ENCODE results near the gene ME2. TPM values are rescaled to one million over a fixed set of nuclear protein-coding genes. Genes with fewer than 3 reads are reported as not detected.
A peak's percentile ranks its signal among the peaks of the same experiment; 100 is the strongest.
"Not testable (repeated sequence)": the region's sequence is repeated elsewhere in the genome, so short reads cannot be mapped to it uniquely, and the experiment has no call there.

The ME2 gene
- total RNA-seq = 122 and 129 TPM in 2 replicates

DNA sequence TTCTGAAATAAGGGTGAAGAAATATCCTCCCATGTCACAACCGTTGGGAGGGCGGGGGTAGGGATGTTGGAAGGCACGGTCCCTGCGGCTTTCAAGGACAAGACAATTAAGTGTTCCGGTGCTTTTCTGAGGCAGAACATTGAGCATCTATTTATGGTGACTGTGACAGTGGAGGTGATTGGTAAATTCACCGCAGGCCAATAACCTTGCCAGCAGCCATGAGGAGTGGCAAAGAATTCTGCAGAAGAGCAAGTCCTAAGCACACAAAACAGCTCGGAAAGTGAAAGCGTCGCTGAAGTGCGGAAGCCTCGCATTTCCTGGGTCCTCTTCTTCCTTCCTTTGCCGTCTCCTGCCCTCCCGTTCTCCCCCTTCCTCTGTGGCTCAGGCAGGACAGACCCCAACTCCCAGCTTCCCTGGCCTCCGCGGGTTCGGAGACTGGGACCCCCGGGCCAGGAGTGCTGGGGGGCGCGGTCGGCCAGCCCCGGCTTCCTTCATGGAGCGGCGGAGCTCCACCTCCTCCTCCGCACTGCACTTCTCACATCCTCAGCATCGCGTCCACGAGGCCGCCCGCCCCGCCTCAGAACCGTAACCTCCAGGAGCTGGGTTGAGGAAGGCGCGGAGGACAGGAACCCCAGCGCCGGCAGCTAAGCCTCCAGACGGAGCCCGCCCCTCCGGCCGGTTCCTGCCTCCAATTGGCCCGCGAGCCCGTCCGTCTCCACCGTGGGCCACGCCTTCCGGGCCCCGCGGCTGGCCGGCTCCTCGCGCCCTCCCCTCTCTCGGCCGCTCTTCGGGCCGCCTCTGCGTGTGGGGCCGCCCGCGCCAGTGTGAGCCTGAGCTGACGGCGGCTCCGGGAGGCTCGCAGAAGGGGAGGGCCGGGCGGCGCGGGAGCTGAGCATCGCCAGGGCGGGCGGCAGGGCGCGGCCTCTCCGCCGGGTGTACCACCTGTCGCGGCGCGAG is at the start of gene ME2:
TSS of gene ME2 (plus strand) at position 774 of the 957 bp plus-strand sequence. CDS start 16,703 bp downstream, outside the sequence.
- peak within 1 kb of the TSS; percentile 99 for H3K27ac Mint-ChIP-seq
- peaks cover 6% of the 10 kb centered on the region for H3K36me3 Mint-ChIP-seq (ENCODE audit: low read depth)
- intact Hi-C loops (cut with micrococcal nuclease) = loop anchor here (1.0 to 5.0 kb wide), 11 partner anchors 14 to 1386 kb away; partner anchors contain the start of genes ELAC1, MBD1, MEX3C and MRO
- peaks cover 16% of the 10 kb centered on the region for H3K4me1 Mint-ChIP-seq (ENCODE audit: low read depth)
- H3K4me3 Mint-ChIP-seq = peak within 1 kb of the TSS; percentile 99
- H3K9me3 Mint-ChIP-seq = no peaks in the 10 kb centered on the region
- DNase-seq (ENCODE audit: low spot score) = peak; percentile 87
- H3K27me3 Mint-ChIP-seq (ENCODE audit: insufficient read depth) = no peaks in the 10 kb centered on the region

DNA sequence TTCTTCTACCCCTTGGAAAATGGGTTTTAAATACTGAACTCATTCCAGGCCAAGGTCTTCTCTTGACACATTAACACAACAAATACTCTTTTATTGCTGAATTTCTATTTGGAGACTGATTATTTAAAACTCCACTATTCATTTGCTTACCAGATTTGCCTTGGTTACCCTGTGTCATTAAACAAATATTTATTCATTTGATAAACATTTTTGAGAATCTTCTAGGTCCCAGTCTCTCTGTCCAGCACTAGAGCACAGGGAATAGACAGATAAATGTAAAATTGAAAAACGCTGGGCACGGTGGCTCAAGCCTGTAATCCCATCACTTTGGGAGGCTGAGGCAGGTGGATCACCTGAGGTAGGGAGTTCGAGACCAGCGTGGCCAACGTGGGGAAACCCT is 49.3 kb upstream of the ME2 start:
- intact Hi-C loops (cut with micrococcal nuclease) = no loop called here
- Mint-ChIP-seq H3K4me1 (ENCODE audit: low read depth) (no peaks in the 10 kb centered on the region), H3K9me3 (no peaks in the 10 kb centered on the region), H3K4me3 (no peak overlapping the region), H3K36me3 (ENCODE audit: low read depth) (no peaks in the 10 kb centered on the region), H3K27me3 (ENCODE audit: insufficient read depth) (no peaks in the 10 kb centered on the region), H3K27ac (no peak overlapping the region)
- no peak for DNase-seq (ENCODE audit: low spot score)

DNA sequence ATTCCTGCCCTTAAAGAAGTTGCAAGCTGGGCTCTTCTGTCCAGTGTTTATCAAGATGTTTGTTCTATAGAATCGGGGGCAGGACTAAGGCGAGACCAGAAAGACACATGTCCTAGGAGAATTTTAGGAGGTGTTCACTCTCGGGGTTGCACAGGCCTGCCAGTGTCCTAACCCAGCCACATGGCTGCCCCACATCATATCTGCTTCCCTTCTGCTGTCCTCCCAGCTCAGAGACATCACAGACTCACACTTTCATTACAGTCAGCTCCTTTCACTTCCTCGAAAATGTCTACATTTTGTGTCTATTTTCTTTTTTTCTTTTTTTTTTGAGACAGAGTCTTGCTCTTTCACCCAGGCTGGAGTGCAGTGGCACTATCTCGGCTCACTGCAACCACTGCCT is 48.4 kb upstream of the ME2 start:
- intact Hi-C loops (cut with micrococcal nuclease) = no loop called here
- no peak for DNase-seq (ENCODE audit: low spot score)
- Mint-ChIP-seq H3K27ac (no peak overlapping the region), H3K27me3 (ENCODE audit: insufficient read depth) (no peaks in the 10 kb centered on the region), H3K9me3 (no peaks in the 10 kb centered on the region), H3K4me1 (ENCODE audit: low read depth) (no peaks in the 10 kb centered on the region), H3K36me3 (ENCODE audit: low read depth) (no peaks in the 10 kb centered on the region), H3K4me3 (no peak overlapping the region)

DNA sequence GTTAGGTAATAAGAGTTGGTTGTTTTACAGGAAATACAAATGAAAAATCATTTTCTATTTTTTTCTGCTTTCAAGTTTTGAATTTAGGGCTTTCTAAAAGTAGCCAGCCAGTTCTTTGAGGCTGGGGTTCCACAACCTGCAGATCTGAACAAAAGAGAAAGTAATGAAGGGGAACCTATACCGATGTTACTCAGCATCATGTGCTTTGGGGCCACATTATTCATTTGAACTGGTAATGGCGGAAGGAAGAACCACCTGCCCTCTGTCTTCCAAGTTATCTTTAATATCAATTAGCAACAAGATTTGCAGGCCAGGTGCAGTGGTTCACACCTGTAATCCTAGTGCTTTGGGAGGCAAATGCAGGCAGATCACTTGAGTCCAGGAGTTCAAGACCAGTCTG is 46.2 kb upstream of the ME2 start:
- Mint-ChIP-seq H3K36me3 (ENCODE audit: low read depth) (no peaks in the 10 kb centered on the region), H3K9me3 (no peaks in the 10 kb centered on the region)
- intact Hi-C loops (cut with micrococcal nuclease) = no loop called here

DNA sequence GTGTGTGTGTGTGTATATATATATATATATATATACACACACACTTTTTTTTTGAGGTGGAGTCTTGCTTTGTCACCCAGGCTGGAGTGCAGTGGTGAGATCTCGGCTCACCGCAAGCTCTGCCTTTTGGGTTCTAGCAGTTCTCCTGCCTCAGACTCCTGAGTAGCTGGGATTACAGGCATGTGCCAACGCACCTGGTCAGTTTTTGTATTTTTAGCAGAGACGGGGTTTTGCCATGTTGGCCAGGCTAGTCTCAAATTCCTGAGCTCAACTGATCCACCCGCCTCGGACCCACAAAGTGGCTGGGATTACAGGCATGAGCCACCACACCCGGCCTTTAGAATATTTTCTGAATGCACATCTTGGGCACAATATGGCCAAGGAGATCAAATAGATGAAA is 45.4 kb upstream of the ME2 start:
- H3K4me1 Mint-ChIP-seq (ENCODE audit: low read depth); DNase-seq (ENCODE audit: low spot score); H3K4me3 Mint-ChIP-seq; H3K27ac Mint-ChIP-seq; intact Hi-C loops (cut with micrococcal nuclease); H3K27me3 Mint-ChIP-seq (ENCODE audit: insufficient read depth); H3K9me3 Mint-ChIP-seq; H3K36me3 Mint-ChIP-seq (ENCODE audit: low read depth): not testable (repeated sequence)

More for the DNA sequence above, 46.2 kb upstream of the ME2 start:
- Mint-ChIP-seq H3K27ac (no peak overlapping the region), H3K4me3 (no peak overlapping the region), H3K27me3 (ENCODE audit: insufficient read depth) (peaks cover 2% of the 10 kb centered on the region), H3K4me1 (ENCODE audit: low read depth) (no peaks in the 10 kb centered on the region)
- DNase-seq (ENCODE audit: low spot score) = no peak

DNA sequence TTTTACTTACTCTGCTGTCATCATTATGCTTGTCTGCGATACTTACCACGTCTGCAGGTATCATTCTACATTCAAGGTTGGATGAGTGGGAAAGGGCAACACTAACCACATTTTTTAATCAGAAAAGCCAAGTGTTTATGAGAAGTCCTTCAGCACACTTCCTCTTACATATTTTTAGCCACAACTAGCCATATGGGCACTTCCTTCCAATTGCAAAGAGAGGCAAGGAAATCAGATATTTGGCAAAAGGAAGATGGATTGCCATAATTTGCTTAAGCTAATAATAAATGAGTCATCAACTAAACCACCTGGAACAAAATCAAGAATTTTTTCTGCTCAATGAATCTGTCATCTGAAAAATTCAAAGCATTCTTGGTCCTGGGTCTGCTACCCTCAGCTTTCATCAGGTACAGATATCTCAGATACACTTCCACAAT is 42.4 kb upstream of the ME2 start:
- H3K36me3 Mint-ChIP-seq (ENCODE audit: low read depth) = no peaks in the 10 kb centered on the region
- H3K4me1 Mint-ChIP-seq (ENCODE audit: low read depth) = no peaks in the 10 kb centered on the region
- H3K27me3 Mint-ChIP-seq (ENCODE audit: insufficient read depth) = peaks cover 2% of the 10 kb centered on the region
- DNase-seq (ENCODE audit: low spot score) = no peak
- no peaks in the 10 kb centered on the region for H3K9me3 Mint-ChIP-seq
- H3K4me3 Mint-ChIP-seq = no peak overlapping the region
- no peak overlapping the region for H3K27ac Mint-ChIP-seq
- intact Hi-C loops (cut with micrococcal nuclease) = no loop called here

DNA sequence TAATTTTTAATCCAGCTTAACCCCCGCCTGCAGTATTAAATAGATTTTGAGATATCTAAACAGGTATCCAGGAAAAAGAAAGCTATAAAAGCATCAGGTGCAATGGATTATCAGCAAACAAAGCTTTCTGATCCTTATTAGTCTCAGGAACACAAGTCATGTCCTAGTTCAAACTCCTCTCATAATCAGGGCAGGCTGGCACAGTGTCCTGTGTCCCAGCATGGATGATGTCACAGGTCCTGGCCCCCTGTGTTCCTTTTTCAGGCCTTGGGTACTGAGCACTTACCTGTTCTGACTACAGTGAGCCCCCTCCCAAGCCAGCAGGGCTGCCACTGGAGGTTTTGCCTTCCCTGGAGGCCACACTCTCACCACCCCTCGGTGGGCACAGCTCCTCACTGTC is 39.6 kb upstream of the ME2 start:
- no peak for DNase-seq (ENCODE audit: low spot score)
- Mint-ChIP-seq H3K27me3 (ENCODE audit: insufficient read depth) (peaks cover 2% of the 10 kb centered on the region), H3K27ac (no peak overlapping the region), H3K9me3 (no peaks in the 10 kb centered on the region), H3K4me1 (ENCODE audit: low read depth) (no peaks in the 10 kb centered on the region), H3K4me3 (no peak overlapping the region), H3K36me3 (ENCODE audit: low read depth) (no peaks in the 10 kb centered on the region)
- intact Hi-C loops (cut with micrococcal nuclease) = no loop called here

DNA sequence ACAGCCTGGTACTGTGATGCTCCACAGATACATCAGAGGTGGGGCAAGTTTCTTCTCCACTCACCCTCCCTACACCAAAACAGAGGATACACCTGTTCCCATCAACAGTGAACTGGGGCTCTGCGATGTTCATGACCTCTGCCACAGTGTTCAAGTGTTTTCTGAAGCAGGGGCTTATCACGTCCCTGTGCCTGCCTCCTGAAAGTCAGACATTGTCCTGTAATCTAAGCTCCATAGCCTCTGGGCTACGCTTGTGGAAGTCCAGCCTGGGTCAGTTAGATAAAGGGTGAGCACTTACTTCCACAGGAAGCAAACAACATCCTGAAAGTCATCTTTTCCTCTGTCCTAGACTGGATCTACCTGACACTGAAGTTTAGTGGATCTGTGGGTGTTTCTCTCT is 38.9 kb upstream of the ME2 start:
- Mint-ChIP-seq H3K4me1 (ENCODE audit: low read depth) (no peaks in the 10 kb centered on the region), H3K4me3 (no peak overlapping the region), H3K36me3 (ENCODE audit: low read depth) (no peaks in the 10 kb centered on the region), H3K27me3 (ENCODE audit: insufficient read depth) (peaks cover 2% of the 10 kb centered on the region), H3K9me3 (no peaks in the 10 kb centered on the region), H3K27ac (no peak overlapping the region)
- intact Hi-C loops (cut with micrococcal nuclease) = no loop called here
- DNase-seq (ENCODE audit: low spot score) = no peak

DNA sequence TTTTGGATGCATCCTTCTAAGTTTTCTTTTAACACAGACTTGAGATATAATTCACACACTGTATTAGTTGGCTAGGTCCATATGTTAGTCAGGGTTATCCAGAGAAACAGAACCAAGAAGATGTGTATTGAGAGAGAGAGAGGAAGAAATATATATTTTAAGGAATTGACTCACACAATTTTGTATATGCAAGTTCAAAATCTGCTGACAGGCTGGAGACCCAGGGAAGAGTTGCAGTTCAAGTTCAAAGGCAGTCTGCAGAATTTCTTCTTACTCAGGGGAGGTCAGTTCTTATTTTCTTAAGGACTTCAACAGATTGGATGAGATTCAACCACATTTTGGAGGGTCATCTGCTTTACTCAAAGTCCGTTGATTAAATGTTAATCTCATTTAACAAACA is 36.1 kb upstream of the ME2 start:
- Mint-ChIP-seq H3K9me3 (no peaks in the 10 kb centered on the region), H3K27me3 (ENCODE audit: insufficient read depth) (peaks cover 2% of the 10 kb centered on the region), H3K4me3 (no peak overlapping the region), H3K4me1 (ENCODE audit: low read depth) (no peaks in the 10 kb centered on the region), H3K27ac (no peak overlapping the region), H3K36me3 (ENCODE audit: low read depth) (no peaks in the 10 kb centered on the region)
- no peak for DNase-seq (ENCODE audit: low spot score)
- intact Hi-C loops (cut with micrococcal nuclease) = no loop called here

DNA sequence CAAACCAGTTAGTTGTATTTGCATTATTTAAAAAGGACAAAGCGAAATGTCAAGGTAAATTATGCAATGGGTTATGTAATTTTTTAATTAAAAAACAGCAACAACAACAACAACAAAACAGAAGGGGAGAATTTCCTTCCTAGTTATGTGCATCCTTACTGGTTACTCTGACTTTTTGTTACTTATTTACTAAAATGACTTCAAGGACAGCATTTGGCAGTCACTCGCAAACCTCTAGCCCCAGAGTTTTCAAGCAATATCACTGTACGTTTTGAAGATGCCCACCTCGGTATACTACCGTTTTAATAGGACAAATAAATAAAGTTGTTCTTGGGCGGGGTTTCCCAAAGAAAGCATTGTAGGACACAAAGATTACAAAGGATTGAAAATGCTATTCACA is 34.4 kb upstream of the ME2 start:
- no peak overlapping the region for H3K4me3 Mint-ChIP-seq
- peaks cover 4% of the 10 kb centered on the region for H3K27me3 Mint-ChIP-seq (ENCODE audit: insufficient read depth)
- no peaks in the 10 kb centered on the region for H3K9me3 Mint-ChIP-seq
- no peak overlapping the region for H3K27ac Mint-ChIP-seq
- no peak for DNase-seq (ENCODE audit: low spot score)
- no peaks in the 10 kb centered on the region for H3K4me1 Mint-ChIP-seq (ENCODE audit: low read depth)
- intact Hi-C loops (cut with micrococcal nuclease) = no loop called here
- no peaks in the 10 kb centered on the region for H3K36me3 Mint-ChIP-seq (ENCODE audit: low read depth)

DNA sequence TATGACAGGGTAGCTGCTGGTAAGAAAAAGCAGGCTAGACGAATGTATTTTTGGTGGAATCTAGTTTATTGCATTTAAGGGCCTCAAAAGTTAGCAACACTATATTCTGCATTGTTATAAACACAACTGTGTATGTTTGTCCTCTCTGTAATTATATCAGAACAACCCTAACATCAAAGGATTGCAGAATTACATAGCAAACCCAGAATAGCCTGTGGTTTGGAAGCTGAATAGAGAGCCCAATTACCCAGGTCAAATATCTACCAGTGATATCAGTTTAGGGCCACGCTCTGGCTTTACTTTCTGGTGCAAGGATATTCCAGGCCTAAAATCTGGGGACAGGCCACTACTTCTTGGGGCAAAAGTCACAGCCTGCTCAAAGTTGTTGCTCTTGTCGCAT is 34.0 kb upstream of the ME2 start:
- no peak overlapping the region for H3K4me3 Mint-ChIP-seq
- intact Hi-C loops (cut with micrococcal nuclease) = no loop called here
- H3K27me3 Mint-ChIP-seq (ENCODE audit: insufficient read depth) = peaks cover 4% of the 10 kb centered on the region
- H3K27ac Mint-ChIP-seq = no peak overlapping the region
- DNase-seq (ENCODE audit: low spot score) = no peak
- no peaks in the 10 kb centered on the region for H3K36me3 Mint-ChIP-seq (ENCODE audit: low read depth)
- no peaks in the 10 kb centered on the region for H3K9me3 Mint-ChIP-seq
- no peaks in the 10 kb centered on the region for H3K4me1 Mint-ChIP-seq (ENCODE audit: low read depth)

DNA sequence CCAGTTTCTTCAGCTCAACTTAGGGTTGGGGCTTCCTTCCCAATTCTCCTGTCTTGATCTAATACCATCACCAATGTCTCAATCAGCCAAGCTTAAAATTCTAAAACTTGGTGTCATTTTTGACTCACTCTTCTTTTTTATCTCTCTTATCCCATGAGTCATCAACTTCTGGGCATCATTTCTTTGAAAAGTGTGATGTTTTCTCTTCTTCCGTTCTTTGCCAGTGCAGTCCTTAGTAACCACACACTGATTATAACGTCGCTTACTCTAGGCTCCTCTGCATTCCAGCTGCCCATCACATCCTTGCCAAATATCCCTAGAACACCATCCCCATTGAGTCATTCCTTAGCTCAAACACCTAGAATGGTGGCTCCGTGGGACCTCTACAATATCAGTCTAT is 31.7 kb upstream of the ME2 start:
- H3K27me3 Mint-ChIP-seq (ENCODE audit: insufficient read depth) = peaks cover 4% of the 10 kb centered on the region
- no peaks in the 10 kb centered on the region for H3K9me3 Mint-ChIP-seq
- intact Hi-C loops (cut with micrococcal nuclease) = no loop called here
- H3K4me1 Mint-ChIP-seq (ENCODE audit: low read depth) = no peaks in the 10 kb centered on the region
- no peak for DNase-seq (ENCODE audit: low spot score)
- no peak overlapping the region for H3K27ac Mint-ChIP-seq
- H3K4me3 Mint-ChIP-seq = no peak overlapping the region
- H3K36me3 Mint-ChIP-seq (ENCODE audit: low read depth) = no peaks in the 10 kb centered on the region

DNA sequence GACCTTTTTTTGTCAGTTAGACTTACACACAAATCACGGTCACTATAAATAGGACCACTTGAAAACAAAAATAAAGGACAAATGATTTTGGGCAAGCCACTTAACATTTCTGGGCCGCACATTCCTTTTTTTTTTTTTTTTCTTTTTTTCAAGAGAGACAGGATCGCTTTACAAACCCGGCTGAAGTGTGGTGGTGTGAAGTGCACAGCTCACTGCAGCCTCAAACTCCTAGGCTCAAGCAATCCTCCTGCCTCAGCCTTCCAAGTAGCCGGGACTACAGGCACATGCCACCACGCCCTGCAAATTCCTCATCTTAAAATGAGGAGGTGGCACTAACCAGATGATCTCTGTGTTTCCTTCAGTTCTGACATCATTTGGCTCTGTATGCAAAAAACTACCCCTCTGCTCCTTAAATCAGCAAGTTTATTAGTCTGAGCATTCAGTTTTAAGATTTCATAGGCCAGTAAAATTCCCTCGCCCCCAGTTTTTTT is 30.8 kb upstream of the ME2 start:
- H3K4me1 Mint-ChIP-seq (ENCODE audit: low read depth) = no peaks in the 10 kb centered on the region
- H3K36me3 Mint-ChIP-seq (ENCODE audit: low read depth) = no peaks in the 10 kb centered on the region
- DNase-seq (ENCODE audit: low spot score) = no peak
- H3K27me3 Mint-ChIP-seq (ENCODE audit: insufficient read depth) = peaks cover 6% of the 10 kb centered on the region
- intact Hi-C loops (cut with micrococcal nuclease) = no loop called here
- H3K27ac Mint-ChIP-seq = no peak overlapping the region
- H3K9me3 Mint-ChIP-seq = no peaks in the 10 kb centered on the region
- no peak overlapping the region for H3K4me3 Mint-ChIP-seq
